HuH-7.5 (cell line): ENCODE data around the gene RBMS1.
"Not testable (repeated sequence)": the region's sequence is repeated elsewhere in the genome, so short reads cannot be mapped to it uniquely, and the experiment has no call there.

Source experiments
- DNase-seq: peaks from one replicate; pipeline ENCODE4 v3.0.0; 2011; ENCODE audit warnings: low spot score

The RBMS1 gene

DNA sequence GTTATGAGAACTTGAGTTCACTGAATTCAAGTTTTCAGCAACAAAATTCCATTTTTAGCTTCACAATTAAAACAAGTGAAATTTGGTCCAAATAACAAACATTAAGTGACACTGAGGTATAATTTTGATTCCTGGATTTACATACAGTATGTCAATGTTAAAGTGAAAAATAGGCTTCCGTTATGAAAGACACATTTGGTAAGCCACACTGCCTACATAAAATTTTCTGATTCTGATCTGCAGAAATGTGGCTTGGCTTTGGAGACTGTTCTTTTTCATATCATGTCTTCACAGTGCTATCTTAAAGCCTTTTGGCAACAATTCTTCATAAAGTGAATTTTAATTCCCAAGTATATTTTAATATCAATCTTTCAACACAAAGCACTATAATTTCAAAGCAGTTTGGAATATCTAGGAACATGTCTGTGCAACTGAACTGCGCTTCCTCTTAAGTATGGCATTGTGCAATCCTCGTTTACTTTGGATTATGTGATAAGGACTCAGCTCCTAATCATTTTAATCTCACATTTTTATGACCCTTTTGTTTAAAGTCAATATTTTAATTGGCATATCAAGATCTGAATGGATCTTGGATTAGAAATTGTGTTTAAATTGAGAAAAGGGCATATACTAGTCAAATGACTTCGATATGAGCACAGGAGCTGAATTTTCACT lies 60.0 kb downstream of the RBMS1 start:
- no peak for DNase-seq

DNA sequence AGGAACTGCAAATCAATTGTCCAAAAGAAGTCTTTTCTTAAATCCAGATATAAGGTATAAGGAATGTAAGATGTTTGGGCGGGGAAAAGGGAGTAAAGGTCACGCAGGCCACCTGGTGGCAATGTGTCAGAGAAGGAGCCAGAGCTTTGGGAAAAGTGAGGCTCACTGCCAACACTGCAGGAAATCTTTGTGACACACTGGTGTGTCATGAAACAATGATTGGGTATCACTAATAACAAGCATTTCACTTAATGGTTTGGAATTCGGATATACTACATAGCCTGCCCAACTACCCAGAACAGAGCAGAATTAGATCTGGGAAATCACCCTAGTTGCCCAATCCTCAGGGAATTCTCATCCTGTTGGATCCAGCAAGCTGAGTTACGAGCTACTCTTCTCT lies 61.0 kb downstream of the RBMS1 start:
- no peak for DNase-seq

DNA sequence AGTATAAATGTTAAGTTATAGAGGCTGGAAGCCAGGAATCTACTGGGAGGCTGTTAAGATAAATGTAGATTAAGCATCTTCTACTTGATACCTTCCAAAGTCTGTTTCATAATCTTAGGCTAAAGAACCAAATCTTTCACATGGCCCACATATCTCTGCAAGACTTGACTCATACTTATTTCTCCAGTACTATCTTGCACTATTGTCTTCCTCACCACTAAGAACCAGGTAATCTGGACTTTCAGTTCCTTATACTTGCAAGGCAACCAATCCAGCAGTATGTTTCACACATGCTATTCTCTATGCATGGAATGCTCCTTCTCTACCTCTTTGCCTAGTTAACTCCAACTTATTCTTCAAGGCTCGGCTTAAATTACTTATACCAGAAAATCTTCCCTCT lies 62.2 kb downstream of the RBMS1 start:
- DNase-seq: no peak

DNA sequence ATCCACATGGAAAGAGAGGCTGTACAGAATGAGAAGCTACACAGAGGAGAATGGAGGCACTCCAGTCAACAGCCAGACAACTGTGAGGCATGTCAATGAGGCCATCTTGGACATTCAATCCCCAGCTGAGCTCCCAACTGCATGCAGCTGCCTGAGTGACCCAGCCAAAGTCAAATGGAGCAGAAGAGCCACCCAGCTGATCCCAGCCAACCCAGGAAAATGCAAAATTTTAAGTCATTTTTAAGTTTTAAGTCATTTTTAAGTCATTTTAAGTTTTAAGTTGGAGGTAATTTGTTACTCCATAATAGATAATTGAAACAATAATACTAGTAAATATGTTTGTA lies 63.6 kb downstream of the RBMS1 start:
- DNase-seq: no peak

DNA sequence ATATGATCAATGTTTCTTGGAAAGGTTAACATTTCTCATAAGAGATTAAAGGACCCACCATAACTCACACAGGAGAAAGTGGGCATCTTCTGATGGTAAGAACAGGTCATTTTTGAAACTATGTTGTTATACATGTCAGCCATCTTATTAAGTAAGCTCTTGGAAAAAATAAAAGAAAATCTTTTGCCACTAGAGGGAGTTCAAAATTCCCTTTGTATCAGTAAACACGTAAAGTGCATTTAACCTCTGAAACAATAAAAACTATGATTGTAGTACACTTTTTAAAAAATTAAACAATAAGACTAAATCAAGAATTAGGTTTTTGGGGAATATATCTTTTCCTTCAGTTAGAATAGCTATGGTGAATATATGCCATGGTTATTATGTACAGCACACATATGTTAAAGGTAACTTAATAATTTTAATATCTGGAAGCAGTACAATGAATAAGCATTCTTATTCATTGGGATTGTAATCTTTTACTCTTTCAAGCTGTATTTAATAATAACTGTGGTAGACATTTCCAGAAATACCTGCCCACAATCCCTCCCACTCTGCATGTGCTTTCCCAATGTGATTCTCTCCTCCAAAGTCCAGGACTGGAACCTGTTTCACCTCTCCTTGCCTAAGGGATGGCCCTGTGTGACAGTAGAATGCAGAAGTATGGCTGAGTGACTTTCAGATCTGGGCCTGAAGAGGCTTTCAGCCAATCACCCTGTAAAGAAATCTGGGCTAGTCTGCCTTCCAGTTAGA lies 64.2 kb downstream of the RBMS1 start:
- DNase-seq: no peak

DNA sequence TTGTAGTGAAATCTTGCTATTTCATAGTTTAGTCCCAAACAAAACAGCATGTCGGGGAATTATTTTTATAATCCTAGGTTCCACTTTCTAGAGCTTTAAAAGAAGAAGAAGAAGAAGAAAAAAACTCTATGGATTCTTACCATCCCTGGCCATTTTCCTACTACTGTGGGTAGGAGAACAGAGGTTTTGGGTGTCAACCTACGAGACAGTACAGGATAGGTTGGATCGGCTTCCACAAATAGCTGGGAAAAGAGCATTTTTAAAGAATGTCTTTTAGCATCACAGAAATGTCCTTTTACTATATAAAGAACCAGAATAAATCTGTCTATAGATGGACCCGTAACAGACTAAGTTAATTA lies 65.2 kb downstream of the RBMS1 start:
- DNase-seq: no peak

DNA sequence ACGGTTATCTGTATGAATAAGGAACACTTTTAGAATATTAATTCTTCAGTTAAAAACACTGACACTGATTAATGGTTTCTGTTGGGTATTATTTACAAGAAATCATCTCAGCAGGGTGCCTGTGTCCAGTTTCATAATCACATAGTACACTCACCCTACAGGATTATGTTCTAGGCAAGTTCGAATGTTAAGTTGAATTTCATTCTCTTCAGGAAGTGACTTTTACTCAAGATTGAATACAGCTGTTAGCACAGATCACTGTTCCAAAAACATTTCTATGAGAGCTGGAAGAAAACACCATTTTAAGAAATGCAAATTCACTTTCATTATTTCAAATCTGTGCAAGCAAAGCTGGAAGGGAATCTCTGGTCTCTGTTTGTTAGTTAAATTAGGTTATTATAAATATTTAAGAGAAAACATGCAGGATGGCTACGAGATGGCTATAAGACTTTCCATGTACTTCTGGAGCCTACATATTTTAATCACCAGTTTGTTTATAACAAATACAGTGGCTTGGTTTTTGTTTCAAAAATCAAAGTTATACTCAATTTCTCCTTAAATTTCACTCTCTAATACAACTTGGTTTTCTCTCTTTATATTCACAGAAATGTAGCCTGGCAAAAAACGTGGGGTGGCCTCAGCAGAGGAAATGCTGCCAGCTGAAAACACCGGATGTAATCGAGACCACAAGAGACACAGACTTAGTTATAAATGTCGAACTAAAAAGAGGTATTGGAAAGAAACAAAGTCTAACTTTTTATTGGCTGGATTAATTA lies 65.8 kb downstream of the RBMS1 start:
- DNase-seq: no peak

DNA sequence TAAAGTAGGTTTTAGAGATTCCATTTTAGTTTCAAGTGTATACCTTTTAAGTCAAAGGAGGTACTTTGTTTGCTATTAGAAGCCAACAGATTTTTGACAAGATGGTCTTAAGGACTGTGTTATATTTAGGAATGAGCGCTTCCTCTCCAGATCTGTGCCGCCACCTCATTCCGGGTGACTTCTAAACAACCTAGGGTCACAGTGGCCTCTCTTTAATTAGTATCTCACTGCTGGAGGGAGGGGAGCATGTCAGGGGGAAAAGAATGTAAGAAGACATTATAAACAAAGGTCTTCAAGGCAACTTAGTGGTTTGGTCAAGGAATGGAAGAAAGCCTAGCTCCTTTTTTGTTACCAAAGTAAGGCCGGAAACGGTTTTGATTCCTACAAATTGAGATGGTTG lies 67.0 kb downstream of the RBMS1 start:
- DNase-seq: no peak

DNA sequence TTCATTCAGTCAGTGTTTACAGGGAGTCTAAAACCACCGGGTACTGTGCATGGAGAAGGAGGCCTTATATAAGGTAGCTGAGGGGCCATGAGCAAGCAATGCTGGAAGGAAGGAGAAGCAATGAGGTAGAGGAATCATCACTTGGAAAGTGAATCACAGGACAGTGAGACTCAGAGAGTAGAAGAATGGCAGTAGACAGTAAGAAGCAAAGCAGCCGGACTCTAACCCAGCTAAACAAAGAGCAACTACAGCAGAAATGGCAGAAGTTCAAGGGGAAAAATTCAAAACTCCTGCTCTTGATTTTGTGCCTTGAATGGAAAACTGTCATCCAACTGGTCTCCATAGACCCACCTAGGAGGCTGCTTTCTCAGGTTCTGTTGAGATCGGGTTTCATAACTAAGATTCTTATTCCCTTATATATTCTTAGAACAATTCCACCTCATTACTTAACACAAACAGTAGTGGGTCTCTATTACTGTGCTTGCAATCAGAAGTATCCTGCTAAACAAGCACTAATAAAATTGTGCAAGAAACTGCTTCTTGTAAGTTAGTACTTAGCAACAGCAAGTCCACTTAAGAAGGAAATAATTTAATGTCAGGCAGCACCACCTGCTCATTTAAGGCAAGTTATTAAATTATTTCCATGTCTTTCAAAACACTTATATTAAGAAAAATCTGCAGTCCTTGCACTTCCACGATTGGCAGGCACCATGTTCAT lies 68.0 kb downstream of the RBMS1 start:
- no peak for DNase-seq

DNA sequence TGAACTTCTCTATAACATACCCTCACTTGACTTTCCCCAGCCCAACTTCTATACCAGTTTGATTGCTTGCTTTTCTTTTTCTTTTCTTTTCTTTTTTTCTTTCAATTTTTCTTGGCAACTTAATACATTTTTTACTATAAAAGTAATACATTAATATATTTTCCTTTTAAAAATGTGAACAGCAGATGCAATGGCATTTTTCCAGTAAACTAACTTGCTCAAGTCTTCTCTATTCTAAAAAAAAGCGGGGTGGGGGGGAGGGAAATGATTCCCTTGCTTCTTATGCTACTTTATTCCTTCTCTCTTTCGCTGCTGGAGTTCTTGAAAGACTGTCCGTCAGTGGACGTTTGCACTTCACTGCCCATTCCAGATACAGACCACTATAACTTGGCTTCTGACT lies 70.5 kb downstream of the RBMS1 start:
- DNase-seq: no peak

DNA sequence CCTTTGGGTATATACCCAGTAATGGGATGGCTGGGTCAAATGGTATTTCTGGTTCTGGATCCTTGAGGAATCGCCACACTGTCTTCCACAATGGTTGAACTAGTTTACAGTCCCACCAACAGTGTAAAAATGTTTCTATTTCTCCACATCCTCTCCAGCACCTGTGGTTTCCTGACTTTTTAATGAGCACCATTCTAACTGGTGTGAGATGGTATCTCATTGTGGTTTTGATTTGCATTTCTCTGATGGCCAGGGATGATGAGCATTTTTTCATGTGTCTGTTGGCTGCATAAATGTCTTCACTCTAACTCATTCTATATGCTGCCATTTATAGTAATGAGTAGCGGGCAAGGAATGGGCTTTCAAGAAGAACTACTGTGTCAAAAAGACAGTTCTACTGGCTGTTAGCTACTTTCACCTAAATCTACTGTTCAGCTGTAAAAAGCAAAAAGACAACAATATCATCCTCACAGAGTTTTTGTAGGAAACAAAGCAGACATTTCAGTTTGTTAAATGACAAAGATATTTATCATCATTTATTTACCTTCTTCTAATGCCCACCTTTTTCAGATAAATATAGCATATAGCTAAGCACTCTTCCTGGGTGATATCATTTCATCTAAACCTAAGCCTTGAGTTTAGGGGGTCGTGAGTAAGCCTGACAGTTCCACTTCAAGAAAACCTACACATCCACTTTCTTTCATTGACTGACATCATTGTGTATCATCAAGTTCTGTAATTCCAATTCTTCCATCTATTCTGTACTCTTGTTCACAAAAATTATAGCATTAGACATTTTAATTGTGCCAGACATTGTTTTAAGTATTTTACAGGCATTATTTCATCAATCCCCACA lies 71.7 kb downstream of the RBMS1 start:
- not testable (repeated sequence) for DNase-seq

DNA sequence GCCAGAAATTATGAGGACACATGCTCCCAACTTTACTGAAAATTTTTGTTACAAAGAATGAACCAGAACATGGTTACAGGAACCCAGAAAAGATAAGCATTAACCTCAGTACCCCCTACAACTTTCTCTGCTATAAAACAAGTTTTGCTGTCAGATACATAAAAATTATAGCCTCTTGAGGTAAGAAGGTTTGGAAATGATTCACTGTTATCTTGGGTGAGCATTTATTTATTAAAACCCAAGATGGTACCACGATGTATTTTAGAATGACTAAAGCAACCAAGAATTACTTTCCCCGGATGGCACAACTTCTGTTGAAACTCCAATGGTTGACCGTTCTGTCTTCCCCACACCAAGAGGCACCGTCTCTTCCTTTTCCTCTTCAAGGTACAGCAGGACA lies 72.9 kb downstream of the RBMS1 start:
- no peak for DNase-seq

DNA sequence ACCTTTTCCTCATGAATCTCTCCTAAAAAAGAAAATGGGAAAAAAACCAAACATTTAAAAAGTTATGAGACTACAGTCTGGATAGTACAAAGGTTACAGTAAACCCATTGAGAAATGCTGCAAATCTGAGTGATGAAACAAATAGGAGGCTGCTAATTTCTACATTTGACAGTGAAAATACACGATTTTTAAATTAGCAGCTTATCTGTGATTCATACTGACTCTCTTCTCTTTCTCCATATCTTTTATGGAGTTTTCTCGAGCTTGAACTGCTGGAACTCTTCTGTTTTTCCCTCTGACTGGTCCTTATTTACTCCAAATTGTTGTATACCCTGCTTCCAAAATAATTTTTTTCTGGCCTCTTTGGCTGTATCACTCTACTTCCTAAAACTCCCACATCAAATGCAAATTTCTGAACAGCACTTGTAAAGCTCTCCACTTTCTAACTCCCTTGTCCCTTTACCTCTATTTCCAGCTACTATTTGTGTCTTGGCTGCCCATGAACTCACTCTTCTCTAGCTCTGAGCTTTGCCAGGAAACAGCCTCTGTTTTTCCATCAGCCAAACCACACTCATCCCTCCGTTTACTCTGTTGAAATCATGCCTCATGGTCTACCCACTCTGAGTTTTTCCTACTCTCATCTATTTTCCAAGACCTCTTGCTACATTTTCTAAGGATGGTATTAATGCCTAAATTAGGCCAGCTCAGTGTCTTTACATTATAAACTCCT lies 73.7 kb downstream of the RBMS1 start:
- DNase-seq: no peak

DNA sequence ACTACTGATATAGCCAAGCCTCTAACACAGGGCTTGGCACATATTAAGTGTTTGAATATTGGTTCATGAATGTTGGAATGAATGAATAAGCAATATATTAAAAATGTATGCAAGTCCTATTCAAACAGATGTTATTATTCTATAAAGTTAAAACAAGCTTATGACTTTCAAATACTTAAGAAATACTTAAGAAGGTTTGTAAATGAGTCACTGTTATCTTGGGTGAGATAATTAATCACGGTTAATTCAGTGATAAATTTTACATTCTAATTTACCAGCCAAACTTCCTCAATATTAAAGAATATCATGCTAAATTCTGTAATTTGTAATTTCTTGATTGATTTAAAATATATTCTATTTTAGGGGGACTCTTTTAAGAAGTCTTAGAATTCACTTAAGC lies 74.8 kb downstream of the RBMS1 start:
- DNase-seq: no peak

DNA sequence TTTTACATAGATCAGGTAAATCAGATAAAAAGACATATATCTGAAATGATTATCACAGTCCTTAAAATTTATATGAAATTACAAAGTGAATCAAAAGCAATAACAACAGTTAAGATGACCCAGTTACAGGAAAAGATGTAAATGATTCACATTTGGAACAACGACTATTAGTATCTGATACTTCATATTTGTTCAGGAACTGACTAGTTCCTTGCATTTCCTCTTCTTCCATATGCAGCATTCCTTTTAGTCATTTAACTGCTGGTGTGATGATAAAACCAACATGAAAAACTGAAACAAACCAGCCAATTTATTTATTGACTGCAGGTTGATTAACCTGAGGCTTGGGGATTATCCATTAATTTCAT lies 75.2 kb downstream of the RBMS1 start:
- DNase-seq: no peak

DNA sequence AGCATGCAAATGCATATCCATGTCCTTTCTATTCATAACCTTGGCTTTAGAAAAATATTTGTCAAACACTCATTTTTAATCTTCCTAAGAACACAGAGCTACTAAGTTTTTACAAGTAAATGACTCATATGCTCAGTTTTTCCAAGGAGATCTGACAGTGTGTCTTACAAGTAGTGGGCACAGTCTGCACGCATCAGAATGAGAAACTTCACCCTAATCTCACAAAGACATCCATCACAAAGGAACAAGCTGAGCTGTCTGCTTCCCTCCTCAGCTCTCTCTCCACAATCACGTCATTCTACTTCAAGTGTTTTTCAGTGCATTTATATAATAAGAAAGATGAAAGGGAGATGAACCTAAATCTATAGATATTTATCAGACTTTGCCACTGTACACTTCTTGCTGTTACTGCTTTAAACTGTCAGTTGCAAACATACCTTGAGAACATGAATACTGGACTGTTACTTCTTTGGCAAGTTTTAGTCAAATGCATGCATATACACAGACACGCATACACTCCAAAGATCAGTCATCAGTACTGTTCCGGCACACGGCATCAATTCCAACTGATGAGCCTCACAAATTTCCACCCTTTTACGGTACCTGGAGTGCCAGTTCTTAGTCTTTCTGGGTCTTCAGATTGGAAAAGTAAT lies 75.7 kb downstream of the RBMS1 start:
- no peak for DNase-seq

DNA sequence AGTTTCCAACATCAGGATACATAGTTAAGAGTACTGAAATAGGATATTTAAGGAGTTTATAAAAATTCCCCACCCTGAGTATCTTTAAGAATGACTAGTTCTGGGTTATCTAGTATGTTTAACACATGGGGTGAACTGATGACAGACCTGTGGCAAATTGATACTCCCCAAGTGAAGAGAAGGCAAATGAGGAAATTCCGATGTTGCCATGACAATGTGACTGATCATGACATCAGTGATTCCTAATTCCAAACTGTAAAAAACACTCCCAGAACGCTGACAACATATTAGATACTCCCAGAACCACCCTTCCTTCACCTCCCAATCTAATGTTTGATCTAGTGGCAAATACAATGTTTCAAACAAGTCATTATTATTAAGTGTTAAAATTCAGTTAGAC lies 77.6 kb downstream of the RBMS1 start:
- DNase-seq: no peak

DNA sequence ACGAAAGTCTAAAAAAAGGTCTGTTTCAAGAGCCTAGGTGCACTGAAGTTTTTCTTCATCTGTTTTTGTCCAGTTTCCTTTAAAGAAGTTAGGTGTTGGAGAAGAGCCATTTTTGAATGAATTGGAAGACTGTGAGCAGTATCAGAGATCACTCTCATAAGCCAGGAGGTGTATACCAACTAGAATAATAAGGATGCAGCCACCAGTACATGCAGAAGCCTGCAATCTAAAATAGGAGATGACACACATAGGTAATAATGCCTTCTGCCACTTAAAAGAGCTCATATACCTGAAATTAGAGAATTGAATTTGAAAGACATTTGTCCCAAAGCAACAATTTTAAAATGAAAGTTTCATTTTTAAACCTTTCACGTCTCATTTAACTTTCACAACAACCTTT lies 81.7 kb downstream of the RBMS1 start:
- no peak for DNase-seq

DNA sequence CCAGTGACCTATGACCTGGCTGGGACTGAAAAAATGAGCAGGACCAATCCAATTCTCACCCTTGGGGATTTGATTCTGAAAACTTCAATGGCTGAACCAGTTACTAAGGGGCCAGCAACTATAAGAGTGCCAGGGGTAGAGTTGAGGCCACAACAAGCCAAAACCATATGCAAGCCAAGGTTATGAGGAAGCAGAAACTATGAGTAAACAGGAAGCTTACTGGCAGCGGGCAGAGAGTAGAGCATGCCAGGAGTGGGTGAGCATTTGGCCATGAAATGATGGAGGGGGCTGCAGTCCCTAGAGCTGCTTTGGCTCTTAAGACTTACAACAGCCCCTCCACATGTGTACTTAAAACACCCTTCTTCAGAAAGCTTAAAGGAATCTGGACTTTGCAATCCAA lies 82.4 kb downstream of the RBMS1 start:
- no peak for DNase-seq

DNA sequence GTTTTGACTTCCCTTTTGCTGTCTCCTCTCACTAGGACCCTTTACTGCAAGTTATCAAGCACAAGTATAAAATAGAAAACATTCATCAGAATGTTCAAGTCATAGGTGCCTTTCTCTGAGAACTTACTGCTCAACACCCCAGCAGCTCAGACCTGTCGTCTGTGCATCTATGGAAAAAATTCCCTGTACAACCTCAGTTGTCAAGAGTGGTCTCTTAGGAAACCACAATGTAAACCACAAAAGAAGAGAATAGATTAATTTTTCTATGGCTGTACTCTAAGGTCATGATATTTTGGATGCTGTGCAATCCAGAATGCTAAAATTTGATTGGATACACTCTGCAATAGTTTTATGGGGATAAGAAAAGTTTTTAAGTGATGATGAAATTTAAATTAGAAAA lies 84.1 kb downstream of the RBMS1 start:
- DNase-seq: no peak

DNA sequence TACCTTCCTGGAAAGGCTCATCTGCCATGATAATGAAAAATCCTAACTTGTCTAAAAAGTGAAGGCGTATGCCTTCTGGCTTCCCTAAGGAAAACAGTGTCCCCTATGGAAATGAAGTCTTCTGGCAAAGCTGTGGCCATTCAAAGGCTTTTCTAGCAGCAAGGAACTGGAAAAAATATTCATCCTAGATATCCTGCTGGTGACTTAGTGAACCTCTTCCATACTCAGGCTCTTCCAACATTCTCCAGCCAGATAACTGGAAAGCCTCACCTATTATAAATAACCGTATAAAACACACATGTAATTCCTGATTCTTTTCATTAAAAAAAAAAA lies 84.7 kb downstream of the RBMS1 start:
- DNase-seq: no peak
